ENCODE results near the gene ROBO4.

The ROBO4 gene

DNA sequence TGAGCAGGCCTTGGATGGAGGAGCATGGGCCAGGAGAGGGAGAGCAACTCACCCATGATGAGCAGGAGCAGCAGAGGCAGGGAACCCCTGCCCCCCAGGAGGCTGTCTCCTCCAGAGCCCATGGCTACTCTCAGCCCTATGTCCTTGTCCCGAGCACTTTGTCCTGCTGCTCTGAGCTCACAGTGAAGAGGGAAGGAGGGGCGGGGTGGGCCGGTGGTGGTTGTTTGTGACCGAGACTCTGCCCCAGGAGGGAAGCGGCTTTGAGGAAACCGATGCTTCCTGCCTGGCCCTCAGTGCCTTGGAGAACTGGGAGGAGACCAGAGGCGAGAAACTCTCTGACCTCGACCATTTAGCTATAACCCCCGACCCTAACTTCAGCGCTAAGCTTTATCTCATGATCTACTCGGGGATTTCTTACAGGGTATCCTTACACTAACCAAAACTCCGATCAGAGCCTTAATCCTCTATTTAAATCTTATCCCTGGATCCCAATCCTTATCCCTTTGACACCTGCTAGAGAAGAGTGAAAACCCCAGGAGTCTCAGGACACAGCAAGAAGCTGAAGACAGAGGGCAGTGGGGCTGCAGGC is at the start of gene ROBO4:
TSS of gene ROBO4 (minus strand) at position 192 of the 589 bp plus-strand sequence. CDS start at position 122, 70 bp downstream.
- ChIA-PET CTCF (no interaction called here), POLR2A (interaction anchor here (1.2 kb wide), 1 partner anchor 21 kb away, joined by 3 read pairs; no protein-coding TSS in a partner anchor)
- TF ChIP-seq ZNF384 (IDR thresholded peaks at IDR 0.05): no peak
- TF ChIP-seq SUZ12 (IDR thresholded peaks at IDR 0.05): no peak
- TF ChIP-seq LEF1 (IDR thresholded peaks at IDR 0.05; ENCODE audit: borderline replicate concordance): no peak
- TF ChIP-seq ARNT (IDR thresholded peaks at IDR 0.05): no peak
- no peak for TF ChIP-seq CTBP1 (IDR thresholded peaks at IDR 0.05; ENCODE audit: borderline replicate concordance)
- no peak for TF ChIP-seq ELF4 (IDR thresholded peaks at IDR 0.05)
- no peak for TF ChIP-seq SP1 (IDR thresholded peaks at IDR 0.05)
- no peak for DNase-seq (ENCODE audit: extremely low spot score)

DNA sequence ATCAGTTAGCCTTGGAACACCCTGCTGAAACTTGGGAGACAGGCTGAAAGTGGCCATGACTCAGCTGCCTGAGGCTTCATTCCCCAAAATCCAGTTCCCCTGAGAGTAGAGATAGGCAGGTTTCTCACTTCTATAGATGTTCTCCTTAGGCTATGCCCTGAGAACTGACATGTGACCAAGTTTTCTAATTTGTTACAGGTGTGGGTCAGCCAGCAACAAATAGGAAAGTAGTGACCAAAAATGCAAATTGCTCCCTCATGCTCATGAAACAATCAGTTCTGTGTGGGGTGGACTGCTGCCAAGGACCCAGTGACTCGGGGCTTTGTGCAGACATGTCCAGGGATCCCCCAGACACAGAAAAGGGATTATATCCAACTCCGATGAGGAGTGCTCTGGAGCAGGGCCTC is 49.1 kb upstream of the ROBO4 start:
- ChIA-PET POLR2A (no interaction called here), CTCF (no interaction called here)
- DNase-seq (ENCODE audit: extremely low spot score): no peak
- TF ChIP-seq FOXA1 (IDR thresholded peaks at IDR 0.05) (no peak), ELF4 (IDR thresholded peaks at IDR 0.05) (no peak), CTBP1 (IDR thresholded peaks at IDR 0.05; ENCODE audit: borderline replicate concordance) (no peak), L3MBTL2 (conservative IDR thresholded peaks at IDR 0.05) (no peak), FOXK2 (IDR thresholded peaks at IDR 0.05) (no peak), TARDBP (IDR thresholded peaks at IDR 0.05) (no peak), SUZ12 (IDR thresholded peaks at IDR 0.05) (no peak)

DNA sequence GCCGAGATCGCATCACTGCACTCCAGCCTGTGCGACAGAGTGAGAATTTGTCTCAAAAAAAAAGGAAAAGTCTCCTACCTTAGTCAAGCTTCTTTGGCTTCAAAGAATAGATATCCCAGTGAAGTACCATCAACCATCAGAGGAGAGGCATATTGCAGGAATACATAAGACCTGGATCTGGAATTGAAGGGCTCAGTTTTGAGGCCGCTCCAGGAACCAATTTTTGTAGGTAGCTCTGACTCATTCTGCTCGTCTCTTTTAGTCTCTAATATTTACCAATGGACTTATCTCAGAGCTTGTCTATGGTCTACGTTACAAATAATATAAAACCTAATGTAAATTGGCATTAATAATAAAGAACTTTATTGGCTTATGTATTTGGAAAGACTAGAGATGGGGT is 48.2 kb upstream of the ROBO4 start:
- ChIA-PET POLR2A (no interaction called here), CTCF (no interaction called here)
- DNase-seq (ENCODE audit: extremely low spot score): no peak
- TF ChIP-seq TARDBP (IDR thresholded peaks at IDR 0.05) (no peak), HDGF (IDR thresholded peaks at IDR 0.05; ENCODE audit: borderline replicate concordance) (no peak)

DNA sequence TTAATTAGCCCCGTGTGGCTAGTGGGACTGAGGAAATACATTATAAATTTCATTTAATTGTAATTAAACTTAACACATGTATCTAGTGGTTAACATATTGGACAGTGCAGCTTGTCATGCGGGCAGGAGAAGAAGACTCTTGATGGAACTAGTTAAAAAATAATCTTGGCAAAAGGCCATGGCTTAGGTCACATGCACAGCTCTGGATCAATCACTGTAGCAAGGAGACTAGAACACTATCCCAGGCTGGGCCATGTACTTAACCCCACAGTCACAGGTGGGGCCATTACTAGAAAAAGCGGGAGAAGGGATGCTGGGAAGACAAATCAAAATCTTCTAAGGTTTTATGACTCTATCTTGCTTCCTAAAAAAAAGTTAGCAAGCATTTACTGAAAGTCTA is 46.9 kb upstream of the ROBO4 start:
- no peak for DNase-seq (ENCODE audit: extremely low spot score)
- ChIA-PET CTCF (no interaction called here), POLR2A (interaction anchor here (2.1 kb wide), 1 partner anchor 9 kb away, joined by 13 read pairs; the partner anchor contains the start of gene CCDC15)
- TF ChIP-seq SP1 (IDR thresholded peaks at IDR 0.05) (no peak), ELF4 (IDR thresholded peaks at IDR 0.05) (no peak), FOXK2 (IDR thresholded peaks at IDR 0.05) (no peak), NFRKB (IDR thresholded peaks at IDR 0.05) (no peak), L3MBTL2 (conservative IDR thresholded peaks at IDR 0.05) (no peak), HDGF (IDR thresholded peaks at IDR 0.05; ENCODE audit: borderline replicate concordance) (no peak), FOXM1 (IDR thresholded peaks at IDR 0.05; ENCODE audit: borderline replicate concordance) (no peak), LEF1 (IDR thresholded peaks at IDR 0.05; ENCODE audit: borderline replicate concordance) (no peak)
- TF ChIP-seq, protein P1, sequence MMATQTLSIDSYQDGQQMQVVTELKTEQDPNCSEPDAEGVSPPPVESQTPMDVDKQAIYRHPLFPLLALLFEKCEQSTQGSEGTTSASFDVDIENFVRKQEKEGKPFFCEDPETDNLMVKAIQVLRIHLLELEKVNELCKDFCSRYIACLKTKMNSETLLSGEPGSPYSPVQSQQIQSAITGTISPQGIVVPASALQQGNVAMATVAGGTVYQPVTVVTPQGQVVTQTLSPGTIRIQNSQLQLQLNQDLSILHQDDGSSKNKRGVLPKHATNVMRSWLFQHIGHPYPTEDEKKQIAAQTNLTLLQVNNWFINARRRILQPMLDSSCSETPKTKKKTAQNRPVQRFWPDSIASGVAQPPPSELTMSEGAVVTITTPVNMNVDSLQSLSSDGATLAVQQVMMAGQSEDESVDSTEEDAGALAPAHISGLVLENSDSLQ (IDR thresholded peaks at IDR 0.05): no peak

DNA sequence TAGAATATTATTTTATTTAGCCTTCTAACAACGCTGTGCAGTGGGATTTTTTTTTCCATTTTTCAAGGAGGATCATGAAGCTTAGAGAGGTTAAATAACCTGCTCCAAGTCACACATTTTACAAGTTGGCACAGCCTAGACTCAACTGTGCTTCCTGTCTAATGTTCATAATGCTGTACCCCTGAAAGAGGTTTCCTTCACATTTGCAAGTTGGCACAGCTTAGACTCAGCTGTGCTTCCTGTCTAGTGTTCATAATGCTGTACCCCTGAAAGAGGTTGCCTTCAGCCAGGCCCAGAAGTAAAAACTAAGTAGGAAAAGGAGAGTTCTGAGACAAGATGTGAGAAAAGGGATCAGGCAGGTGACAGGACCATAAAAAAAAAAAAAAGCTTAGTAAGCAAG is 46.1 kb upstream of the ROBO4 start:
- DNase-seq (ENCODE audit: extremely low spot score): no peak
- TF ChIP-seq, protein P1 (IDR thresholded peaks at IDR 0.05): no peak
- TF ChIP-seq L3MBTL2 (conservative IDR thresholded peaks at IDR 0.05) (no peak), FOXM1 (IDR thresholded peaks at IDR 0.05; ENCODE audit: borderline replicate concordance) (no peak), NFRKB (IDR thresholded peaks at IDR 0.05) (no peak), FOXK2 (IDR thresholded peaks at IDR 0.05) (no peak), ARNT (IDR thresholded peaks at IDR 0.05) (no peak), ELF4 (IDR thresholded peaks at IDR 0.05) (no peak), LEF1 (IDR thresholded peaks at IDR 0.05; ENCODE audit: borderline replicate concordance) (no peak), CTBP1 (IDR thresholded peaks at IDR 0.05; ENCODE audit: borderline replicate concordance) (no peak), TARDBP (IDR thresholded peaks at IDR 0.05) (no peak), SUZ12 (IDR thresholded peaks at IDR 0.05) (no peak), HDGF (IDR thresholded peaks at IDR 0.05; ENCODE audit: borderline replicate concordance) (no peak), ZNF384 (IDR thresholded peaks at IDR 0.05) (no peak), FOXA1 (IDR thresholded peaks at IDR 0.05) (no peak), BHLHE40 (IDR thresholded peaks at IDR 0.05; ENCODE audit: borderline replicate concordance) (no peak), SP1 (IDR thresholded peaks at IDR 0.05) (no peak)
- ChIA-PET POLR2A (interaction anchor here (2.1 kb wide), 1 partner anchor 10 kb away, joined by 13 read pairs; the partner anchor contains the start of gene CCDC15), CTCF (interaction anchor here (0.6 kb wide), 1 partner anchor 403 kb away, joined by 3 read pairs; no protein-coding TSS in a partner anchor)

DNA sequence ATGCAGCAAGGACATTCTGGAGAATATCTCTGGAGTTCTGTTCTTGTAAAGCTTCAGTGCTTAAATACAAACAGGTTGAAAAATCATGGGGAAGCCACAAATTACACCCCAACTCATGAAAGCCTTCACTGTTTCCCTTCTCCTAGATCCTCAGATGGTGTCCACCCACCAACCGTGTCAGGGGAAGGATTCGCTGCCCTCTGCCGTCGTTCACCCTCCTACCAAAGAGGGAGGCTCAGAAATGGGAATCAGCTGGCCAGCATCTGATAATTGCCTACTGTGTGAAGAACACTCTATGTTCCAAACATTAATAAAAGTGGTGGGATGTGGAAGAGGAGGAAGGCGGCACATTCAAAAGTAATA is 45.6 kb upstream of the ROBO4 start:
- CTCF ChIA-PET: no interaction called here
- DNase-seq (ENCODE audit: extremely low spot score): no peak
- TF ChIP-seq LEF1 (IDR thresholded peaks at IDR 0.05; ENCODE audit: borderline replicate concordance) (no peak), NFRKB (IDR thresholded peaks at IDR 0.05) (no peak), FOXK2 (IDR thresholded peaks at IDR 0.05) (no peak), ARNT (IDR thresholded peaks at IDR 0.05) (no peak), HDGF (IDR thresholded peaks at IDR 0.05; ENCODE audit: borderline replicate concordance) (no peak), ELF4 (IDR thresholded peaks at IDR 0.05) (no peak), FOXM1 (IDR thresholded peaks at IDR 0.05; ENCODE audit: borderline replicate concordance) (no peak), BHLHE40 (IDR thresholded peaks at IDR 0.05; ENCODE audit: borderline replicate concordance) (no peak), FOXA1 (IDR thresholded peaks at IDR 0.05) (no peak), L3MBTL2 (conservative IDR thresholded peaks at IDR 0.05) (no peak), SP1 (IDR thresholded peaks at IDR 0.05) (no peak), TARDBP (IDR thresholded peaks at IDR 0.05) (no peak), CTBP1 (IDR thresholded peaks at IDR 0.05; ENCODE audit: borderline replicate concordance) (no peak), SUZ12 (IDR thresholded peaks at IDR 0.05) (no peak), ZNF384 (IDR thresholded peaks at IDR 0.05) (no peak)
- TF ChIP-seq, protein P1 (IDR thresholded peaks at IDR 0.05): no peak
- POLR2A ChIA-PET: interaction anchor here (0.8 to 2.1 kb wide), 2 partner anchors 10 to 67 kb away, joined by 3 to 13 read pairs; partner anchors contain the start of gene CCDC15

All from HEK293T (cell line).